HG03521 (cell line): Measurements from ENCODE around the gene COX6B2.
"Not testable (repeated sequence)": the region's sequence is repeated elsewhere in the genome, so short reads cannot be mapped to it uniquely, and the experiment has no call there.

ENCODE experiments used
- ATAC-seq: cut with Tn5 transposase; IDR thresholded peaks from one replicate; pipeline ENCODE4 v1.9.1; 2021; ENCODE audit warnings: mild to moderate bottlenecking, moderate library complexity; ENCODE audit not compliant: unreplicated experiment

The COX6B2 gene

DNA sequence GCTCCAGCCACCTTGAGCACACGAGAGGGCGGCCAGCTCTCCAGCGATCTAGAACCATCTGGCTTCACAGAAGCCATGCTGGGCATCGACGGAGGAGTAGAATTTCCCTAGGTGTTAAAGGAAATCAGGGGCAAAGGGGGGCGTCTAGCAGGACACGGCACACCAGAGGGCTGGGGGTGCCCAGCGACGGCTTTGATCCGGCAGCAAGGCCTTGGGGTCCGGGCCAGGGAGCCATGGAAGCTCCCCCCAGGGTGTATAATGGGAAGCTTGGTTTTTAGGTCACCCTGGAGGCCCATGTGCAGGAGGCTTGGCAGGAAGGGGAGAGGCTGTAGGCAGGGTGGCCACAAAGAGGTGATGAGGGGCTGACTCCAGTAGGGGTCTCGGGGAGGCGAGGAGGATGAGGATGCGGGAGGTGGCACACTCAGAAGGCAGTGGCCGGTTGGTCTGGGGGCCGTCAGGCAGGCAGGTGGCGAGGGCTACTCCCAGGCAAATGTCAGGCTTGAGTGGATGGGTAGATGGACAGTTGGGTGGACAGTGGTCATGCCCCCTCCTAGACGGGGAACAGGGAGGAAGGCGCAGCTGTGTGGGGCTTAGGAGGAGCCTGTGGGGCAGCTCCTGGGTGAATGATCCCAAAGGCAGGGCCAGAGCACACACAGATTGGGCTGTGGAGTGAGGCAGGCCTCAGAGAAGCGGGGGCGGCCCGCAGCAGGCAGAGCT, 9.3 kb downstream of the COX6B2 start:
- no peak for ATAC-seq

DNA sequence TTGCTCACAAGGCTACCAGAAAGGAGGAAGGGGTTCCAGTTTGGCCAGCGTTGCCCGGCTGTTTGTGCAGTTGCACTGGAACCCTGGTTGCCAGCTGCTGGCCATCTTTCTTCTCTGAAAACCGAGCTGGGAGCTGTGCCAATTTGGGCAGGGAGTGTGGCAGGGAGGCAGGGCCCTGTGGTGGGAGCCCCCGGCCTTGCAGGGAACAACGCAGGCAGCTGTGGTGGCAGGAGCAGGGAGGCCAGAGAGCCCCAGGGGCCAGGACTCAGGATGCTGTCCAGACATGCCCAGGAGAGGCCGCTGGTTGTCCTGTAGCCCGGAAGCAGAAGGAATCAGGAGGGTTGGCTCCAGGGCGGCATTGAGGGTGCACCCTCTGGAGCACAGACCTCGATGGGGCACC, 10.1 kb downstream of the COX6B2 start:
- ATAC-seq: no peak

DNA sequence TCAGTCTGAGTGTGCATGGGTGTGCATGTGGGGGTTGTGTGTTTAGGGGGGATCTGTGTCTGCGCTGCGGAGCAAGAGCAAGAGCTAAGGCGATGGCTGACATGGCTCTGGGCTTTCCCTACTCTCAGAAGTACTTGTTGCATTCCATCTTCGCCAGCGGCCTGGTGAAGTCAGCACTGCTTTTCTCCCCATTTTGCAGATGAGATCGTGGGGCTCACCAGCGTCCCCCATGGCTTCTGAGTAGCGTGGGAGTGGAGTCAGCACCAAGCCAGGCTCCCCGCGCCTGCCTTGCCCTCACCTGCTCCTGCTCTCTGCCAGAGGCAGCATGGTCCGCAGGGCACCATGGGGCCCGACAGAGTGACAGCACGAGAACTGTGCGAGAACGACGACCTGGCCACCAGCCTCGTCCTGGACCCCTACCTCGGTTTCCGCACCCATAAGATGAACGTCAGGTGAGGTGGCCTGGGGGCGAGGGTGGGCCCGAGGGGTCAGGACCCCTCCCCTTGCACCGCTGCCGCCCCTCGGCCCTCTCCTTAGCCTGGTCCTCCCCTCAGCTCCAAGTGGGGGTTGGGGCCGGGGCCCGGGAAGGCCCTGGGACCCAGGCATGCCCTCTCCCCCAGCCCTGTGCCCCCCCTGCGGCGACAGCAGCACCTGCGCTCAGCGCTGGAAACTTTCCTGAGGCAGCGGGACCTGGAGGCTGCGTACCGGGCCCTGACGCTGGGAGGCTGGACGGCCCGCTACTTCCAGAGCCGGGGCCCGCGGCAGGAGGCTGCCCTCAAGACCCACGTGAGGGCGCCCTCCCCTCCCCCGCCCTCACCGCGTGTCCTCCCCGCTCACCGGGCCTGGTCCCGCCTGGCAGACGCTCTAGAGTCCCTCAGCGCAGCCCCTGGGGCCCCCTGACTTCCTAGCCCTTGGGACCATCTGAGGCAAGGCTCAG, 12.7 kb downstream of the COX6B2 start:
- ATAC-seq: no peak

DNA sequence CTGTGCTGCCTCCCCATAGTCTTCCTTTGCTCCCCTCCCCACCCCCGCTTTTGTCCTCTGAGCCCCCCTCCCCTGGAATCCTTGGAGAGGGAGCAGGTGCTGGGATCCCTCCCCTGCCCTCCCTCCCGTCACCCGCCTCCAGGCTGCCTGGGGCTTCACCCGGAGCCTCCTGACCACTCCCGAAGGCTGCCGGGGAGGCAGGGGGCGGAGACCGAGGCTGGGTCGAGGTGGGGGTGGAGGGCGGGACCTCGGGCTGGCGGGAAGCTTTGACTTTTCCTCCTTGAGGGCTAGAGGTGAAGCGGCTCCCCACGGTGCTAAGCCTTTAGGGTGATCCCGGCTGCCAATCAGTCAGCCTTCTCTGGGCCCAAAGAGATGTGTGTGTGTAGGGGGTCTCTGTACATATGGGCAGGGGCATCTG, 13.3 kb downstream of the COX6B2 start:
- no peak for ATAC-seq

DNA sequence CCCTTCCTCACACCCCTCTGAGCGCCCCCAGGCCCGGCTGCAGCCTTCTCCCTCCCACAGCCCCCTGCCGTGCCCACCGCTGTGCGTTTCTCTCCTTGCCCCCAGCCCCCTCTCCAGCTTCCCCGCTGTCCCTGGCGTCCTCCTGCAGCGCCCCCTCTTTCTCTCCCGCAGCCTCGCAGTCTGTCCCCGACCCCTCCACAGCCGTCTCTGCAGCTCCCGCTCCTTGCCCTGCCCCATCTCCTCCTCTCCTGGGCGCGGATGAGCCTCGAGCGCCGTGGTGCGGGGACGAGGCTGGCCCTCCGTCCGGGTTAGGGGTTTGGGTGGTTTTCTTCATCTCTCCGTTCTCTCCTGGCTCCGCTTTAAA, 13.8 kb downstream of the COX6B2 start:
- no peak for ATAC-seq

DNA sequence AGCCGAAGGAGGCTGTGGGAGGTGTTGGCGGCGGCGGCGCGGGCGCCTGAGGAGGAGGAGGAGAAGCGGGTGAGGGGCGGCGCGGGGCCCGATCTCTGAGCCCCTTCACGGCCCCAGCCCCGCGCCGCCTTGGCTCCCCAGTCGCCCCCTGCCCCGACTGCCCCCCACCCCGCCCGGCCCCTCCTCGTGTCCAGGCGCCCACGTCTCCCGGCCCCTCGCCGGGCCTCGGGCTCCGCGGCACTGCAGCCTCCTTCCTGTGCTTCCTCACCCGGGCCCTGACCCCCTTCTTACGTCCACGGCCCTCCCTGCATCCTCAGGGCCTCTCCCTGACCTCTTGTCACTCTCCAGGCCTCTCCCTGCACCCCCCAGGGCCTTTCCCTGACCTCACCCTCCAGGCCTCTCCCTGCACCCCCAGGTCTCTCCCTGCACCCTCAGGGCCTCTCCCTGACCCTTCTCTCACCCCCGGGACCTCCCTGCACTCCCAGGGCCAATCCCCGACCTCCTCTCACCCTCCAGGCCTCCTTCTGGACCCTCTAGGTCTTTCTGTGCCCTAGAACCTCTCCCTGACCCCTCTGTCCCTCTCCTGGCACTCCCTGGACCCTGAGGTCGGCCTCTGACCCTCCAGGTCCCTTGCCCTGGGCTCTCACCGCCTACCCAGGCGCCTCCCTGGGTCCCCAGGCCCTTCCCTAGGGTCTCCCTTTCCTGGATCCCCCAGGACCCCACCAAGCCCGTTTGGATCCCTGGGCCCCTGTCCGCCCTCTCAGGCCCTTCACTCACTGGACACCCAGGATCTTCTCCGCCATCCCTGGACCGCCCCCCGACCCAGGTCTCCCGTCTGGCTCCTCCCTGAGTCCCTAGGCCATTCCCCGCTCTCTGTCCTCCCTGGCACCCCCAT, 14.4 kb downstream of the COX6B2 start:
- ATAC-seq: no peak

DNA sequence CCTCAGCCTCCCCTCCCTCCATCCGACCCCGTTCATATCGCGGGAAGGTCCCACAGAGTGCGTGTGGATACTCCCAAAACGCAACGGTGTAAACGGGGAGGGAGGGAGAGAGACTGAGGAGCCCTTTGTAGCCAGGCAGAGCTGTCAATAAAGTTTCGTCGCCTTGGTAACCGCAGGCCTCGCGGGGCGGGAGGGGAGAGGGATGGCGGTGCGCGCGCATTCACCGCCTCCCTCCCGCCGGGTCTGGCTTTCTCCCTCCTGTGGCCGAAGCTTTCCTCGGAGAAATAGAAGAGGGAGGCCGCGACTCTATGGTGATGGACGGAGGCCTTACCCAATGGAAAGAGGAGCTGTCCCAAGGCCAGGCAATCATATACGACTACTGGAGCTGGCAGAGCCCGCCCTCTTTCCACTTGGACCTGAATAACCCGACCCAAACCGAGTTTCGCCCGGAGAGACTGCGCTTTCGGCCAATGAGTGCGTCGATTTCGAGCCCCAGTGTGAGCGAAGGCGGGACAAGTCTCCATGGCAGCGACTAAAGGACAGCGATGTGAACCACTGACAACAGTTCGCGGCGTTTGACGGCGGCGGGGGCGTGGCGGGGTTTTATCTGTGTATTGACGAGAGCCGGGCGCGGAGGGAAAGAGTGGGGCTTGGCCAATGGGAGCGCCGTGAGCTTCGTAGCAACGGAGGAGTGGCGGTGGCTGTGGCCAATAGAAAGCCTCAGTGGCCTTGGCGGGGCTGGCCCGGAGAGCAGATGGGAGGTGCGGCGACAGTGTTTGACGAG, 15.2 kb downstream of the COX6B2 start, which contains the start of gene KMT5C:
TSS of gene KMT5C (plus strand) at position 772 of the 784 bp plus-strand sequence. CDS start 2,061 bp downstream, outside the sequence.
- peak; percentile 80 for ATAC-seq

DNA sequence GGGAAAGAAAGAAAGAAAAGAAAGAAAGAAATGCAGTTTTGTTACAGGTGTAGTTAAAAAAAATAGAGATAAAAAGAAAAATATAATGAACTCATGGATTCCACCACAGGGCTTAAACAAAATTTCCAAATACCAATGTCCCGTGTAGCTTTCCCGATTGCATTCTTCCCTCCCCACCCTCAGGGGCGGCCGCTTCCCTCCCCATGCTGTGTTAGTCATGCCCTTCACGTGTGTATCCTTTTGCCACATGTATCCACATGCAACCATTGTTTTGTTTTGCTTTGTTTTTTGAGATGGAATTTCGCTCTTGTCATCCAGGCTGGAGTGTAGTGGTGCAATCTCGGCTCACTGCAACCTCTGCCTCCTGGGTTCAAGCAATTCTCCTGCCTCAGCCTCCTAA, 18.4 kb downstream of the COX6B2 start:
- ATAC-seq: no peak

DNA sequence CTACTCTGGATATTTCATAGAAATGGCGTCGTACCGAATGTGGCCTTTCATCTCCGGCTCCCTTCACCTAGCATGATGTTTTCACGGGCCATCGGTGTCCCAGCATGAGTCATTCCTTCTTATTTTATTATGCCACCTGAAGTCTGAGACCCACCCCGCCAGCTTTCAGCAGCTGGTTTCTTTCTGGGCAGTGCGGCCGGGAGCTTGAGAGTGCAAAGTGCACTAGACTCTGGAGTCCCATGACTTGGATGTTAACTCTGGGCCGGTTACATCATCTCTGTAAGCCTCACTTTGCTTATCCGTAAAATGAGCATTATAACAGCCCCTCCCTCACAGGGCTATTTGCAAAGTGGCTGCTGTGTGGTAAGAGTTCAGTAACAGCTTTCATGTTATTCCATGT, 20.6 kb downstream of the COX6B2 start:
- ATAC-seq: no peak

DNA sequence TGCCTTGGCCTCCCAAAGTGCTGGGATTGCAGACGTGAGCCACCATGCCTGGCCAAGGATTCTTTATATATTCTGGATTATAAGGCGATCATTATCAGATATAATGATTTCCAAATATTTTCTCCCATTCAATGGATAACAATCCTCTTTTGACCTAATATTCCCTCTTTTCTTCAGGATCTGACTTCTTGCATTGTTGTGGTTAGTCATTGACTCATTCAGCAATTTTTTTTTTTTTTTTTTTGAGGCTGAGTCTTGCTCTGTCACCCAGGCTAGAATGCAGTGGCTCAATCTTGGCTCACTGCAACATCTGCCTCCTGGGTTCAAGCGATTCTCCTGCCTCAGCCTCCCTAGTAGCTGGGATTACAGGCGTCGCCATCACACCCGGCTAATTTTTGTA, 24.7 kb downstream of the COX6B2 start:
- not testable (repeated sequence) for ATAC-seq

DNA sequence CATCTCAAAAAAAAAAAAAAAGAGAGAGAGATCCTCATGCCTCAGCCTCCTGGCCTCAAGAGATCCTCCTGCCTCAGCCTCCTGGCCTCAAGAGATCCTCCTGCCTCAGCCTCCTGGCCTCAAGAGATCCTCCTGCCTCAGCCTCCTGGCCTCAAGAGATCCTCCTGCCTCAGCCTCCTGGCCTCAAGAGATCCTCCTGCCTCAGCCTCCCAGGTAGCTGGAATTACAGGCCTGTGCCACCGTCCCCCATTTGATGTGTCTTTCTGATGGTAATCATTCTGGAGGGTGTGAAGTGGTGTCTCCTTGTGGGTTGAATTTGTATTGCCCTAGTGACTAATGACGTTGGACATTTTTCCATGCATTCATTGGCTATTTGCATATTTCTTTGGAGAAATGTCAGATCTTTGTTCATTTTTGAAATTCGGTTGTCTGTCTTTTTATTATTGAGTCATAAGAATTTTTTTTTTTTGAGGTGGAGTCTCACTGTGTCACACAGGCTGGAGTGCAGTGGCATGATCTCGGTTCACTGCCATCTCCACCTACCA, 25.7 kb downstream of the COX6B2 start:
- ATAC-seq: not testable (repeated sequence)

DNA sequence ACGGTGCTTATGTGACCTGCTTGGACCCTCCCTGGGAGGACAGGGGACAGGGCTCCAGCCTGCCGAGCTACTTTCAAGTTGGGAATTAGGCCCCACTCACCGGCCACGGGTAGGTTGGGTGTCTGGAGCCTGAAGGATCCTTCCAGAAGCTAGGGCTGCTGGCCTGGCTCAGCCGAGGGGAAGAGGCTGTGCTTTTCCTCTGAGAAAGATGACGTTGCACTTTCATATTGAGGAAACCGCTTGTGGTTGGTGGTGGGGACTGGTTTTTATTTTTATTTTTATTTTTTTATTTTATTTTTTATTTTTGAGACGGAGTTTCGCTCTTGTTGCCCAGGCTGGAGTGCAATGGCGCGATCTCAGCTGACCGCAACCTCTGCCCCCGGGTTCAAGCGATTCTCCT, 29.3 kb downstream of the COX6B2 start, which contains the start of gene TMEM150B:
TSS of gene TMEM150B (minus strand) at position 170 of the 400 bp plus-strand sequence. CDS start 4,305 bp downstream, outside the sequence.
- no peak for ATAC-seq

DNA sequence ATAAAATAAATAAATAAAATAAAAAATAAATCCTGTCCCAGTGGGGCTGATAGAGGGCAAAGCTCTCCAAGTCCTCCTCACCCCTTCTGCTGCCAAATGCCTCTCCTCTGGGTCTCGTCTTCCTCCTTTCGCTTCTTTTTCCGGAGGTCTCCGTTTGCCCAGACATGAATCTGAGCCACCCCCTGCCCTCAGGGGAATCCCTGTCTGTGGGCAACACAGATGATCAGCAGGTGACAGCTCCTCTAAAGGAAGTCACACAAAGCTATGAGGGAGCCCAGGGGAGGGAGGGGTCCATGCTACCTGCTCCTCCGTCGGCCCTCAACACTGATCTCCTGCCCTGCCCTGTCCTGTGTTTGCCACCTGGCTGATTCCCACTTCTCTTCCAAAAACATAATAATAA, 29.9 kb downstream of the COX6B2 start:
- no peak for ATAC-seq

DNA sequence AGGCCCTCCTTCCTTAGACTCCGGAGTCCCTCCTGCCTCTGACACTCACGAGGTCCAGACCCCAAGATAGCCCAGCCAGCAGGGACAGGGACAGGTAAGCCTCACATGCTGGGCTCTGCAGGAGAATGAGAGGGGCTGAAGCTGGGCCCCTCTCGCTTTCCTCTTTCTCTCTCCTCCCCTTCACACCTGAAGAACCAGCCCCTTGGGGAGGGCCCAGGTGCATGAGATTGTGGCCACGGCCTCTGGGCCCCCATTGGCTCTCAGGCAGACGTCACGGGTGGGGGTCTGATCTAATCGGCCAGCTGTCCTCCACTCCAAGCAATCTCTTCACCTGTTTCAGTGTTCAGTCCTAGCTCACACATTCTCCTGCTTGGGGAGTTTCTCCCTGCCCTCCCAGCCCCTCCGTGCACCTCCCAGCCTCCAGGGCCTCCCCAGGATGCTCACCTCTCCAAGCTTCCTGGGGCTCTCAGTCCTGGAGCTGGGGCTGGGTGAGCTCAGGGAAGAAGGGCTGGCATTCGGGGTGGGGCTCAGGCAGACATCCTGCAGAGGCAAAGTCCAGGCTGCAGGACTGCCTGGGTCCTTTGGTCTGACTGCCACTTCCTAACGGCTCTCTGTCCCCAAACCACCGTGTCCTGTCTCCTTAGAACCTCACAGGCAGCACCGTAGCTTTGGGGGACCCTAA, 32.2 kb downstream of the COX6B2 start:
- no peak for ATAC-seq

DNA sequence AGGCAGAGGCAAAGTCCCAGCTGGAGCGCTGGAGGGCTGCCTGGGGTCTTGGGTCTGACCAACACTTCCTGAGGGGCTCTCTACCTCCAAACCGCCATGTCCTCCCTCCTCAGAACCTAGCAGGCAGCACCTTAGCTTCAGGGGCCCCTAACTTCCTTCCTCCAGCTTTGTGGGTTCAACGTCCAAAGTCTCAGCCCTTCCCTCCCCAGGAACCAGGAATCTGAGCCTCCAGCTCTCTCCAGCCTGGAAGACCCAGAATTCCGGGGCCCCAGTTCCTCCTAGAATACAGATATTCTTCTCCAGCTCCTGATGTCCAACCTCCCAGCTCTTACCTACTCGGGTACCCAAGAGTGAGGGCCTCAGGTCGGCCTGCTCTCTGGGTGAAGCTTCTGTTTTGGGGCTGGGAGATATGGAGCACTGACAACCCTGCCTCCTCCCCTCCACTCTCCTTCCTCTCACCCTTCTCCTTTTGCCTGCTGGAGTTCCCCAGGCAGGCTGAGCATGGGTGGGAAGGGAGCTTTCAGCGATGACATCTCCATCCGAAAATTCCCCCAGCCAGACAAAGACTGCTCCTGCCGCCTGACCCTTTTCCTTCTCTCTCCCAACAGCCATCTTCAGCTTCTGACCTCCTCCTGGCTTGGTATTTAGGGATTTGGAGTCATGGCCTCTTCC, 32.9 kb downstream of the COX6B2 start:
- ATAC-seq: no peak

DNA sequence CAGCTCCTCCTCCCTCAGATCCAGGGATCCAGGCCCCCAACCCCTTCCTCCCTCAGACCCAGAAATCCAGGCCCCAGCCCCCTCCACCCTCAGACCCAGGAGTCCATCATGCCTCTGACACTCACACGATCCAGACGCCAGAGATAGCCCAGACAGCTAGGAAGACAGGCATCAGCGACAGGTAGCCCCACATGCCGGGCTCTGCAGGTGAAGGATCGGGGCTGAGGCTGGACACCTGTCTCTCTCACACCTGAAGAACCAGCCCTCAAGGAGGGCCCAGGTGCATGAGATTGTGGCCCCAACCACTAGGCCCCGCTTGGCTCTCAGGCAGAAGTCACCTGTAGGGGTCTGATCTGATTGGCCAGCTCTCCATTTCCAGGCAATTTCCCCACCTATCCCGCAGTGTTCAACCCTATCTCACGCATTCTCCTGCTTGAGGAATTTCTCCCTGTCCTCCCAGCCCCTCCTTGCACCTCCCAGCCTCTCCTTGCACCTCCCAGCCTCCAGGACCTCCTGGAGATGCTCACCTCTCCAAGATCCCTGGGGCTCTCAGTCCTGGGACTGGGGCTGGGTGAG, 33.6 kb downstream of the COX6B2 start:
- ATAC-seq: no peak

DNA sequence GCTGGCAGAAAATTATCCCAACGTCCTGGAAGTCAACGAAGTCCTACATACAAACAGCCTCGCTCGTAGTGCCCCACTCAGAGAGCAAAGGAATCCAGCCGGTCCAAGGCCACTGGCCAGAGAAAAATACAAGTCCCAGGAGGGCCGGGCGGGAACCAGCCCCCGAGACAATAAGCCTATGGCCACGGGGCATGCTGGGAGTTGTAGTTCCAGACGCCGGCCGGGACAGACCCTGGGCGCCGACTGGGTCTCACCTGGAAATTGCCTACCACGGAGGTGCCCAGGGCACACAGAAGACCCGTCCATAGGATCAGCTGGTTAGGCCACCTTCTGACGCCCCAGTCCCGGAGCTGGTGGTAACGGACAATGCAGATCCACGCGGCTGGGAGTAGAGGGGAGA, 34.7 kb downstream of the COX6B2 start:
- no peak for ATAC-seq

DNA sequence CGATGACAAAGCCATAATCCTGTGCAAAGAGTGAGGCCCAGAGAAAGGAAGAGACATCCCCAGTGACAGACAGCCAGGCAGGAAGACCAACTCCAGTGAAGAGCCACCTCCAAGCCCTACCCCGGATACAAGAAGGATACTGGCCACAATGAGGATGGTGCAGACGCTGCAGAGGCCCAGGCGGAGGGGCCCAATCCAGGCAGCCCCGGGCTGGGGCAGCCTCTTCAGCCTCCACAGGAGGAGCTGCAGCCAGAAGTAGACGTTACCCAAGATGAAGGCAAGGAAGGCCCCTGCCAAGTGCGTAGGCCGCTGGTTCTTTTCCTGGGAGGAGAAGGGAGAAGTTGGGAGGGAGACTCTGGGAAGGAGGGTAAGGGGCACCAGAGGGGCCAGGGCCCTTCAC, 37.9 kb downstream of the COX6B2 start:
- no peak for ATAC-seq
